ENCODE measurements around the gene PCTP. TPM values are rescaled to one million over a fixed set of nuclear protein-coding genes. Genes with fewer than 3 reads are reported as not detected.
A peak's percentile ranks its signal among the peaks of the same experiment; 100 is the strongest.

PCTP gene
- total and polyA plus RNA-seq, 3 donors from 2014 or later, result 22.6 to 32.0 (median 24.0) TPM

- Histone ChIP-seq H3K9me3 (no peaks in the 10 kb centered on the region), H3K27ac (peak overlapping the region in 1 of 2 donors; percentile 20), H3K36me3 (ENCODE audit: low read depth, missing control alignments) (no peaks in the 10 kb centered on the region), H3K4me3 (no peak overlapping the region), H3K4me1 (peaks cover 21% of the 10 kb centered on the region), H3K27me3 (no peaks in the 10 kb centered on the region)
- intact Hi-C loops (cut with DNase I; ENCODE audit: low total_unique reads), result no loop called here
- 82 to 89% methylated on average over 6 of the region's 6 CpGs for WGBS, 2 donors
- no peak for DNase-seq
- TF ChIP-seq POLR2A (IDR thresholded peaks at IDR 0.05), result no peak
- TF ChIP-seq, protein P1, sequence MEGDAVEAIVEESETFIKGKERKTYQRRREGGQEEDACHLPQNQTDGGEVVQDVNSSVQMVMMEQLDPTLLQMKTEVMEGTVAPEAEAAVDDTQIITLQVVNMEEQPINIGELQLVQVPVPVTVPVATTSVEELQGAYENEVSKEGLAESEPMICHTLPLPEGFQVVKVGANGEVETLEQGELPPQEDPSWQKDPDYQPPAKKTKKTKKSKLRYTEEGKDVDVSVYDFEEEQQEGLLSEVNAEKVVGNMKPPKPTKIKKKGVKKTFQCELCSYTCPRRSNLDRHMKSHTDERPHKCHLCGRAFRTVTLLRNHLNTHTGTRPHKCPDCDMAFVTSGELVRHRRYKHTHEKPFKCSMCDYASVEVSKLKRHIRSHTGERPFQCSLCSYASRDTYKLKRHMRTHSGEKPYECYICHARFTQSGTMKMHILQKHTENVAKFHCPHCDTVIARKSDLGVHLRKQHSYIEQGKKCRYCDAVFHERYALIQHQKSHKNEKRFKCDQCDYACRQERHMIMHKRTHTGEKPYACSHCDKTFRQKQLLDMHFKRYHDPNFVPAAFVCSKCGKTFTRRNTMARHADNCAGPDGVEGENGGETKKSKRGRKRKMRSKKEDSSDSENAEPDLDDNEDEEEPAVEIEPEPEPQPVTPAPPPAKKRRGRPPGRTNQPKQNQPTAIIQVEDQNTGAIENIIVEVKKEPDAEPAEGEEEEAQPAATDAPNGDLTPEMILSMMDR (IDR thresholded peaks at IDR 0.05), result no peak
Measured at GRCh38 chr17:55727275-55727674, 23.6 kb upstream of the PCTP start.

- peaks cover 24% of the 10 kb centered on the region for H3K4me1 ChIP-seq
- H3K36me3 ChIP-seq (ENCODE audit: low read depth, missing control alignments), result no peaks in the 10 kb centered on the region
- WGBS, 2 donors, result 69 to 86% methylated on average over 1 of the region's 1 CpG
- TF ChIP-seq, protein P1 (IDR thresholded peaks at IDR 0.05), result no peak
- TF ChIP-seq POLR2A (IDR thresholded peaks at IDR 0.05), result no peak
- H3K27ac ChIP-seq, result peak overlapping the region in 1 of 2 donors; percentile 54
- intact Hi-C loops (cut with DNase I; ENCODE audit: low total_unique reads), result no loop called here
- H3K27me3 ChIP-seq, result no peaks in the 10 kb centered on the region
- H3K9me3 ChIP-seq, result no peaks in the 10 kb centered on the region
- no peak for DNase-seq
- H3K4me3 ChIP-seq, result no peak overlapping the region
Measured at GRCh38 chr17:55727920-55728319, 22.9 kb upstream of the PCTP start.

- Histone ChIP-seq H3K4me1 (peaks cover 24% of the 10 kb centered on the region), H3K4me3 (no peak overlapping the region), H3K9me3 (no peaks in the 10 kb centered on the region), H3K27me3 (no peaks in the 10 kb centered on the region), H3K27ac (peak overlapping the region in 1 of 2 donors; percentile 54), H3K36me3 (ENCODE audit: low read depth, missing control alignments) (no peaks in the 10 kb centered on the region)
- WGBS, 2 donors, result 78 to 79% methylated on average over 5 of the region's 5 CpGs
- TF ChIP-seq POLR2A (IDR thresholded peaks at IDR 0.05), result no peak
- TF ChIP-seq, protein P1 (IDR thresholded peaks at IDR 0.05), result no peak
- no peak for DNase-seq
- intact Hi-C loops (cut with DNase I; ENCODE audit: low total_unique reads), result no loop called here
Measured at GRCh38 chr17:55728361-55728760, 22.5 kb upstream of the PCTP start.

DNA sequence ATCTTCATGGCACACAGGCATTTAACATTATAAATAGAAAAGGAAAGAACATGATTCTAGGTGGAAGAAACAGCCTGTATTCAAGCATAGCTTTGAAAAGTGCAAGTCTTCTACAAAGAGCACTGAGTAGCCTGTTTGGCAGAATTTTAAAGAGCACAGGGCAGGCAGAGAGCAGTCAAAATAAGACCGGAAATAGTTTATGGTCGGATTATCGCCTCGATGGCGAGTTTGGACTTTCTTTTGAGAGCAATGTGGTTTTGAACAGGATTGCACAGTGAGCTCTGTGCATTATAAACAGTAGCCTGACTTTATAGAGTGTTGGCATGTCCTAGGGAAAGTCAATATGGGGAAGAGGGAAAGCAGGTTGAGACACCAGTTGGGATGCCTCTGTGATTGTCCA, 22.0 kb upstream of the PCTP start:
- TF ChIP-seq, protein P1 (IDR thresholded peaks at IDR 0.05), result no peak
- TF ChIP-seq POLR2A (IDR thresholded peaks at IDR 0.05), result no peak
- Histone ChIP-seq H3K27ac (peak overlapping the region in 1 of 2 donors; percentile 54), H3K4me1 (peaks cover 24% of the 10 kb centered on the region), H3K4me3 (no peak overlapping the region), H3K36me3 (ENCODE audit: low read depth, missing control alignments) (no peaks in the 10 kb centered on the region), H3K9me3 (no peaks in the 10 kb centered on the region), H3K27me3 (no peaks in the 10 kb centered on the region)
- DNase-seq, result no peak
- intact Hi-C loops (cut with DNase I; ENCODE audit: low total_unique reads), result no loop called here
- 62 to 64% methylated on average over 5 of the region's 5 CpGs for WGBS, 2 donors

- Histone ChIP-seq H3K9me3 (no peaks in the 10 kb centered on the region), H3K27me3 (no peaks in the 10 kb centered on the region), H3K4me3 (no peak overlapping the region), H3K27ac (no peak overlapping the region), H3K36me3 (ENCODE audit: low read depth, missing control alignments) (no peaks in the 10 kb centered on the region), H3K4me1 (peaks cover 24% of the 10 kb centered on the region)
- intact Hi-C loops (cut with DNase I; ENCODE audit: low total_unique reads), result no loop called here
- 83 to 85% methylated on average over 1 of the region's 1 CpG for WGBS, 2 donors
- TF ChIP-seq POLR2A (IDR thresholded peaks at IDR 0.05), result no peak
- TF ChIP-seq, protein P1 (IDR thresholded peaks at IDR 0.05), result no peak
- no peak for DNase-seq
Measured at GRCh38 chr17:55729484-55729883, 21.4 kb upstream of the PCTP start.

Measured in testis (tissue), 3 donors.